GM18520 (cell line): Measurements from ENCODE around the gene PORCN.

Source experiments
- ATAC-seq: cut with Tn5 transposase; IDR thresholded peaks from one replicate; pipeline ENCODE4 v1.9.1; 2021; ENCODE audit not compliant: unreplicated experiment

Gene PORCN

DNA sequence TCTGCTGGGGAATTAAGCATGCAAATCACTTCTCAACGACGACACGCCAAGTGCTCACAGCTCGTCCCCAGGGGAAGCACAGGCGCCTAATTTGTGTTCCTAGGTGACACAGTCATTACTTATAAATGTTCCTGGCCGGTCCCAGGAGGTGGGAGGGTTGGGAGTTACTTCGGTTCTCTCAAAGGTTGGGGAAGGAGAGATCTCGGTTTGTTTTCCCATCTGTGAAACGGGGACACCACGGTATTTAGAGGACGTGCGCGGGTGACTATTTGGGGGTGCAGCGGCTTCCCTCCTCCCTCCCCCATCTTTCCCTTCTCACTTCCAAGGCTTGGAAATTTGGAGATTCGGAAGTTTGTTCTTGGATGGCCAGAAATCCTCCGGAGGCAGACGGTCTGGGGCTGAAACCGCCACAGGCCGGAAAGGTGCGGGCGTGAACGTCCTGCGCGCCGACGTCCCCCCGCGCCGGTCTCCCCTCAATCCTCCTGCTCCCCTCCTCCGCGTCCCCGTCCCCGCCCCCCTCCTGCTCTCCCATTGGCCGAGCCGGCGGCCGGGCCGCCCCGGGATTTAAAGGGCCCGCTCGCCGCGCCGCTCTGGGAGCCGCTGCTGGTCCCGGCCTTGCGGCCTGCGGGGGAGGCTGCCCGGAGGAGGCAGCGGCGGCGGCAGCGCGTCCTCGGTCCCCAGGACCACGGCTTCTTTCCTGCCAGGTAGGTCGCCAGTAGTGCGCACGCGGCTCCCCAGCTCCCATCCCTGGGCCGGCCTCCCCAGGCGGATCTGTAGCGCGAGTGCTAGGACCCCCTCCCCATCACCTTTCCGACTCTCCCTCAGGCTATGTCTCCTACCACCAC is at the start of gene PORCN:
Gene PORCN, plus strand, starts transcription at position 593 of the 845 bp plus-strand sequence. CDS start 829 bp downstream, outside the sequence.
- no peak for ATAC-seq

DNA sequence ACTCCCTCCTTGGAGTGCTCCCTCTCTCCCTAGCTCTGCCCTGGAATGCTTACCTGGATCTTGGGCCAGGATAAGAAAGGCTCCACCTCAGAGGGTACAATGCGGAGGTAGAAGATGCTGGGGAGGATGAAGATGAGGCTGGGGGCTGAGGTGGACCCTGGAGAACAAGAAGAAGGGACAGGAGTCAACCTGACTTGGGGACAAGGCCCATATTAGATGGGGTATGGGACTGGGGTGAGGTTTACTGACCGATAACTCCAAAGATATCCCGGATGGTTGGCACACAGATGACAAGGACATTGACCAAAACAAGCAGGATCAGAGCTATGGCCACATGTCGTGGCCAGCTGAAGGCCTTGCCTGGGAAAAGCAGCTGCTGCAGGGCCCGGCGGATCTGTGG is 49.3 kb upstream of the PORCN start:
- no peak for ATAC-seq

DNA sequence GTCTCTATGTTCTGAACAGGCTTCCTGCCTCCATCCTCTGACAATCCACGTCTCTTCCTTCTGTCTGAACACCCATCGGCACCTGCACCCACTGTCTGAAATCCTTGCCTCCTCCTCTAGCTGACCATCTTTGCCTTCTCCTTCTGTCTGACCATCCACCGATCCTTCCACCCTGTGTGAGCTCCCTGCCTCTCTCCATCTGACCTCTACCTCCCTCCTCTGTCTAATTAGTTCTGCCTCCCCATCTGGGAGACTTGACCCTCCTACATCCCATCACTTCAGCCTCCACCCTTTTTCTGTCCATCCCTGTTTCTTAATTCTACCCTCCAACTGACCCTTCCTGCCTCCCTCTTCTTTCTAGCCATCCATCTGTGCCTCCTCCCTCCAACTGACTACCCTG is 48.8 kb upstream of the PORCN start:
- ATAC-seq: no peak

DNA sequence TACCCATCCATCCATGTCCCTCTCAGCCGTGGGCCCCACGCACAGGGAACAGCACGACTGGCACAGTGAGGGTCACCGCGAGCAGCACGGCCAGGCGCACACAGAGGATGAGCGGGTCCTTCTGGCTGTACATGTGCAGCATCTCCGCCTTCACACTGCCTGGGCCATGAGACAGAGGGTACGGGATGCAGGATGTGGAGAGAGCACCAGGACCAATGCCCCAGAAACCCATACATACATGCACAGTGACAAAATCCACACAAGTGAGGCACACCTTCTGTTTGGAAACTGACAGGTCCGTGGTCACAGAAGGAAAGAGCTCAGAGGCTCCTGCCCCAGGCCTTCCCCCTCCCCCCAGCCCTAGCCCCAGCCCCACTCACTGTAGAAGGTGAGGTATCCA is 48.2 kb upstream of the PORCN start:
- no peak for ATAC-seq

DNA sequence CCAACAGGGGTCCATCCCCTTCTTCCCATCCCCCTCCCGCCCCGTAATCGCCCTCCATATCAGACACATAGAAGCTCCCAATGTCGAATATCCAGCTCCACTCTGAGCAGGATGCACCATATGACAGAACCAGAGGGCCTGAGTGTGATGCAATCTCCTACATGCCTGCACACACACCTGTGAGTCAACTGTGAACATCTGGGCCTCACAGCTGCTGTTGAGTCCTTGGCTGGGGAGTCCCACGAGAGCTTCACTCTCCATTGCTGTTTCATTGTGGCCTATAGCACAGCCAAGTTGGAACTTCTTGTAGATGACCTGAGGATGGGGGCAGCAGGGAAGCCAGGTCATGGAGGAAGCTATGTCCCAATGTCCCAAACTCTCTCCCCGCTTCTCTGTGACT is 47.0 kb upstream of the PORCN start:
- no peak for ATAC-seq

DNA sequence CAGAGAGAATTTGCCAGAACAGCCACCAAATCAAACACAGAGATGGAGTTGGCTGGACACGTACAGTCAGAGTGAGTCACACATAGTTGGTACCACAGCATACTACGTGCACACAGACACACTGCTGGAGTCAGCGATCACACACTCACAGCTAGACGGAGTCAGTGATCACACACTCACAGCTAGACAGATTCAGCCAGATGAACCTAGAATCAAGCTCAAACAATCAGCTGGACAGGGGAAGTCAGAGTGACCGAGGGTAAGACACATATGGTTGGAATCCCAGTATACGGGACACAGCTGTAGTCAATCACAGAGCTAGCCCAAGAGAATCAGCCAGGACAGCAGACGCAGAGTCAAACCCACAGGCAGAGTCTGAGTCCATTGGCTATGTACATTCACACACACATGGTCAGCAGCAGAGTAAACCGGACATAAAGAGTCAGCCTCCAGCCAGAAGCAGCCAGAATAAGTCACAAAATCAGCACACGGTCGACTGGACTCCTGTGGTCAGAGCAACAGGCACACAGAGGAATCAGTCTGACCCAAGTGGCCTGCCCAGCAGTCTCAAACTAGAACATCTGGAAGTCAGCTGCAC is 43.4 kb upstream of the PORCN start:
- no peak for ATAC-seq

DNA sequence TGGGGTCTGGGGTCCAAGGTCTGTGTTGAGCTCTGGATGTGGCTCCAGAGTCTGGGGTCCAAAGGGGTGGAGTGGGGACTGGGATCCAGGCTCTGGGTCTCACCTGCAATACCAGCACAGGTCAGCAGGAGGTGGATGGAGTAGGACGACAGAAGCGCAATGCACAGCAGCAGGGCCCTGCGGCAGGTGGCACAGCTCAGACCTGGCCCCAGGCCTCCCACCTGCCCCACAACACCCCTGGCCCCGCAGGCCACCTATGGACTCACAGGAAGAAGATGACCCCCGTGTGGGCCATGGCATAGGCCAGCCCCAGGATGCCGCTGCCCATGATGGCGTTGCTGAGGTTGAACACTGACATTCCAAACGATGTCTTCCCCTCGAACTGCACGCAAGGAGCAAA is 42.1 kb upstream of the PORCN start:
- no peak for ATAC-seq

DNA sequence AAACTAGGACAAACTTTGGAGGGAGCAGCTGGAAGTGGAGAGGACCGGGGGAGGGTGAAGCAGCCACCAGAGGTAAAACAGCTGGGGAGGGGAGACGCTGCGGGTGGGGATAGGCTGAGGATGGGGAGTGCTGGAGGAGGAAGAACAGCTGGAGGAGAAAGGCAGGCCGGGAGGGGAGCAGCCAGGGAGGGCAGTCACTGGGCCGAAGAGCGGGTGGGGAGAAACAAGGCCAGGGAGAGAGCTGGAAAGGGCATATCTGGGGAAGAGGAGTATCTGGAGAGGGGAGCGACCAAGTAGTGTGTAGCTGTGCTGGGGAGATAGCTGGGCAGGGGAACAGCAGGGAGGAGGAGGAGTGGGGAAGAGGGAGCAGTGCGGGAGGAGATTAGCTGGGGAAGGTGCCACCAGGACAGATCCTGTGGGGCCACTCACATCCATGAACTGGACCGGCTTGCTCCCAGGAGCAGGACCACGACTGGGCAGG is 41.5 kb upstream of the PORCN start:
- no peak for ATAC-seq

DNA sequence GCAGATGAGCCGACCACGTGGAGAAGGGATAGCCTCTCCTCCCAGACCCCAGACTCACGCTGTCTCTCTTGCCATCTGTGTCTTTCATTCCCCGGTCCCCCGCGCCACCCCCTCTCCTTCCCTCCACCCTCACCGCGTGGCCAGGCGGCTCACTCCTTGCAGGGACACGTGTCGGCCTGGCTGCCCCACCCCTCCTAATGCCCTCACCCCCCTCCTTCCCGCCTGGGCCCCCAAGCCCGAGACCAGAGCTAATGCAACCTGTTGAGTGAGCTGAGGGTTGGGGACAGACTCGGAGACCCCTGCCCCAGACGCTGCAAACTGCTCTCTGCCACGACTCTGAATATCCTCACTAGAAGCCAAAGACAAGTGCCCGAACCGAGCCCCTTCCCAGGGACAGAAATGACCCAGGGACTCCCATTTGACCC is 40.5 kb upstream of the PORCN start:
- no peak for ATAC-seq

DNA sequence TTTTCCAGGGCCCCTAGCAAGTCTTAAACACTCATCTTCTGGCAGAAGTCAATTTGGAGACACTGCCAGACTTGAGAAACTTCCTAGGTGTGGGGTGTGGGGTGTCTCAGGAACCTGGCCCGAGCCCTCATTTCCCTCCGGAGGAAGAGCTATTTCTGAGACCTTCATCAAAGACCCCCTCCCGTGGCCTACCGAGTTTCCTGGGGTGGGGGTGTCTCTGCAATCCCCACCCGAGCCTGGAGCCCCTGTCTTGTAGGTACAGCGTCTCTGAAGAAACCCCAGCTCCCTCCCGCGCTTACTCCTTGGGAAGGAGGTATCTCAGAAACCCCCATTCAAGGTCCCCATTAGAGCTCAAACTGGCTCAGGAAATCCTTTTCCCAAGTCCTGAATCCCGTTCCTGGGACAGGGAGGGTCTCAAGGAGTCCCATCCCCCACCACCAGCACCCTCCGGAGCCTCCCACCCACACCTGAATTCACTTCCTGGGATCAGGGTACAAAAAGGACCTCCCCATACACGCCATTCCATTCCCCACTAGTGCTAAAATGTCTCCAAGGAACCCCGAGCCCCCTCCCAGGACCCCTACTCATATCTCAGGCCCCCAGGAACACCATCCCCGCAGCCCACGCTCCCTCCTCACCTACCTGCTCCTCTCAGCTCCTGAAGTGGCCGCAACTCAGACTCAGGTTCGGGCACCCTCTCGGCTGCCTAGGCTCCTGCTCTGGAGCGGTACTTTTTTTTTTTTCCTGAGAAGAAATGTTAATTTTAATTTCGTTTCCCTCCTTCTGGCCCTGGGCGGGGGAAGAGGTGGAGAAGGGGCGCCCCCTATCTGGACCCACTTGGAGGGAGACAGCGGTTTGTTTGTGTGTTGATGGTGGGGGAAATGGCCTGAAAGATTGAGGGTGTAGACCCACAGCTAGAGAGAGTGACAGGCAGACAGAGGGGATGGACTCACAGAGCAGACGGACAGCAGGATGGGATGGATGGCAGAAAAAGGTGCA is 39.8 kb upstream of the PORCN start:
- no peak for ATAC-seq

DNA sequence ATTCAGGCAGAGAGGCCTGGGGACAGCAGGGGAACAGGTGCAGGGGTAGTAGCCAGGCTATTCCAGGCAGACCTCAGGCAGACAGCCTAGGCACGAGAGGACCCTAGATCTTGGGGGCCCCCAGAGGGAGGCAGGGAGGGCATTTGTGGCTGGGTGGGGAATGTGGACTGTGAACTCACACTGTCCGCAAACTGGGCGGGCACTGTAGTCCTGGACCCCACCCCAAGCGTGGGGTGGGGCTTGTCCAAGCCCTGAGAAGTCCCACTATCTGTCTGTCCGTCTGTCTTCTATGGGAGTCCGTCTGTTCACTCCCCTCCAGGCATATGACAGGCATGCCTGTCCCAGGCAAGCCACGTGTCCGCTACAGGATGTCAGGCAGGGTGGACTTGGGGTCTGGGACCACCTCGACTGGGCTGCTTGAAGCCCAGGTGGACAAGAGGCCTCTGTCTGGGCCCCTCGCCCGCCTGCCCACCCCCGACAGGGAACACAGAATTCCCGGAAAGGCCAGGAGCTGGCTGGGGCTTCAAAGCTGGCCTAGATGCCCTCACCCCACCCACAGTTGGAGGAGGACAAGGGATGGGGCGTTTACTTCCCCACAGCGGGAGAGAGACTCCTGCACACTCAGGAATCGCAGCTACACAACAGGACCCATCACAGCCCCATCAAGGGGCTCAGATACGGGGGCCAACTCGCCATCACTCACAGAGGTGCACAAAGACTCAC is 38.5 kb upstream of the PORCN start, which contains the start of gene SLC38A5:
Gene SLC38A5, minus strand, starts transcription at position 151 of the 723 bp plus-strand sequence. CDS start 2,336 bp downstream, outside the sequence.
- no peak for ATAC-seq

DNA sequence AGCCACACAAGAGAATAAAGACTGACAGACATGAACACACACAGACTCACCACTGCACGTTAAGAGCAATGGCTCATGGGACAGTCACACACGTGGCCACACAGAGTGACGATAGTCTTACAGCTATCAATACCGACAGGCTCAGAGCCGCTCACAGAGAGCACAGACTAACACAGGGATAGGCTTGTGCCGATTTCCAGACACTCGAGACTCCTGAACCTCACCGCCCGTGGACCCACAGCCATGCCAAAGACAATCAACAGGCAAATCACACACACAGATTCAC is 38.0 kb upstream of the PORCN start:
- ATAC-seq: no peak

DNA sequence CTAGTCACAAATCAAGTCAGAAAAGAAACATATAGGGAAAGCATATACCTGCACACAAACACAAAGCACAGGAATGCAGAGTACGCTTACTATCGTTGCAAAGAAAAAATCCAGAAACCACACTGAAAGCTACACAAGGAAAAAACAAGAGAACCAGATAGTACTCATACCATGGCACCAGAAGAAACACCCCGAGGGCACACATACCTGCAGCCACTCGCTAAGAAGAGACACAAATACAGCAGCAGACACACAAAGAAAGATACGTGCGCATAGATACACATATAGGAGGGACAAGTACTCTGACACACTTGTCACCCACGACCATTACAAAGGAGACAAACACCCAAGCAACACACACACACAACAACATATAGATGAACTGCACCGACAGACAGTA is 37.3 kb upstream of the PORCN start:
- no peak for ATAC-seq

DNA sequence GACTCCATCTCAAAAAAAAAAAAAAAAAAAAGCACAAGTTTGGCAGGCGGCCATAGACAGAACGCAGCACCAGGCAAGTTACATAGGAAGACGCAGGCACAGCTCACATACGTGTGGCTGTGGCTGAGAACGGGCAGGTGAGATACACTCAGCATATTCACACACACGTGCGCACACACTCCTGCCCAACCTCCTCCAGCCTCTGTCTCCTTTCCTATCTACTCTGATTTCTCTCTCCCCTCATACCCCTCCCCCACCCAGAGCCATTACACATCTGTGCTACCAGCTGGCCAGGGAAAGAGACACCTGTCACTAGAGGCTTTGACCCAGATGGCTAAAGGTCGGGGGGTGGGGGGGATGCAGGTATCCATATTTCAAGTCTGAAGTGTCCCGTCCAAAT is 36.6 kb upstream of the PORCN start:
- no peak for ATAC-seq

DNA sequence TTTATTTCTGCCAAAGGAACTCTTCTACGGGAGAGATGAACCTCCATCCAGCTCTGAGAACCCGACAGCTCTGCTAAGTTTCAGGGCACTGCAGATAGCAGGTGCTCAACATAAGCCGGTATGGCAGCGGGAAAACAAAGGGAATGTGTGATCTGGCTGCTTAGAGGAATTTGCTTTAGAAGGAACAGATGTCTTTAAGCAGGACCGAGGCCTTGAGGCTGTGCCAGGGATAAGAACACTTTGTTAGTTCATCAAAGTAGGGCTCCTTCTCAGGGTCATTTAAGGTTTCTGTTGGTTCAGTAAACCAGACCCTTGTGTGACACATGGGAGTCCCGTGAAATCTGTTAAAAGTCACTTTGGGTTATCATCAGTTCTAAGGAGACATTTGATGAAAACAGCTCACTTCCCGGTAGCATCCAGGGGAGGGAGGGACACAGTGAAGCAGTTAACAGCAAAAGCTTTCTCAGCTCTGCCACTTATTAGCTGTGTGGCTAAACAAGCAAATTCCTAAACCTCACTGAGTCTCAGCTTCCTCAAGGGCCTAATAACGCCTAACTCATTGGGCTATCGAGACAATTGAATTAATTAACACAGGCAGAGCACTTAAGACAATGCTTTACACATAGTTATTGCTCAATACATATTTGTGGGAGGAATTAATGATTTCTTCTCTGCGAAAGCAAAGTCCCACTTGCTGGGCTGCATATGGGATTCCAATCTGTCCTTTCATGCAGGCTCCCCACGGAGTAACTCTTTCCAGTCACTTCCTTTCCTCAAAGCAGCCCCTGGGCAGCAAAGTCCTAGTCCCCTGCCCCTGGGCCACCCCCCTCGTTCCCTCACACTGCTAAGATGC is 35.7 kb upstream of the PORCN start:
- ATAC-seq: no peak

DNA sequence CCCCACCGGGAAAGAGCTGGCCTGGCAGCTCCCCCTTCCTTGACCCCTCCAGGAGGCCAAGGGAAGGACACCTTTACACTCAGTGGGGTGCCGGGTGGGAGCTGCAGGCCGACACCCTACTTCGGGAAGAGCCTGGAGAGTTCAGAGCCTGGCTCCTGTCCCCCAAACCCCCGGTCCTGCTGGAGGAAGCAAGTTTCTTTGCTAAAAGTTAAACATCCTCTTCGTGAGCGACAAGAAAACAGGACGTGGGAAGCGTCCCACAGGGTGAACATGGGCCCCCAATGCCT is 35.1 kb upstream of the PORCN start:
- ATAC-seq: no peak

DNA sequence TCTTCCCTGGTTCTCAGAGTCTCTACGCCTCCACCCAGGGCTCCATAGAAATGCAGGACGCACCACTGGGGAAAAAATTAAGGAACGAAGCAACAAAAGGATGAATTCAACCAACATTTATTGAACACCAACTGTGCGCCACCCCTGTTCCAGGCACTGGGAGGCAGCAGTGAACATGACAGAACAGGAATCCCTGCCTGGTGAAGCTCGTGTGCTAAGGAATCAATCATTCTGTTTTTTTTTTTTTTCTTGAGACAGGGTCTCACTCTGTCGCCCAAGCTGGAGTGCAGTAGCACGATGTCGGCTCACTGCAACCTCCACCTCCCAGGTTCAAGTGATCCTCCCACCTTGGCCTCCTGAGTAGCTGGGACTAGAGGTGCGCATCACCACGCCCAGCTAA is 34.7 kb upstream of the PORCN start:
- ATAC-seq: no peak

DNA sequence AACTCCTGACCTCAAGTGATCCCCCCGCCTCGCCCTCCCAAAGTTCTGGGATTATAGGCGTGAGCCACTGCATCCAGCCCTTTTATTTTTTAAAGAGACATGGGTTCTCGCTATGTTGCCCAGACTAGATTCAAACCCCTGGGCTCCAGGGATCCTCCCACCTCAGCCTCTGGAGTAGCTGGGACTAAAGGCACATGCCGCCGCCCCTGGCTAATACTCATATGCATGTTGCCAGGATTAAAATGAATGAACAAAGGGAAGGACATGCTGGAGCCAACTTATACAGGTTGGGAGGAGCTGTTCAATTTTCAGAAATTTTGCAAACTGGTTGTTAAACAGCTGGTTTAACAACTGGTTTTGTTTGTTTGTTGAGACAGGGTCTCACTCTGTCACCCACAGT is 34.2 kb upstream of the PORCN start:
- no peak for ATAC-seq

DNA sequence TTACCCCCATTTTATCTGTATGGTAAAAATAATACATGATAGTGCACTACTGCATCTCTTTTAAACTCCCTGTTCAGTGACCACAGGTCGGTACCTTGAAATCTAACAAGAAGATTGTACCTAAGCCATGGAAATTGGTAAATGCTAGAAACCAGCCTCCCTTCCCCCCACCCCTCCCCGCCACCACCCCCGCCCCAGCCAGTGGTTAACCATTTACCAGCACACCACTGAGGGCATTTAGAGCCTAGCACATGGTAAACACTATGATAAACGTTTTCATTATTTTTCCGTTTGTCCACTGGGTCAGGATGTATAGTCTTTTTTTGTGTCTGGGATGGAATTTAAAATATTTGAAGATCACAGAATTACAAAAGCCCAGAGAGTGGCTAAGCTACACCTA is 33.5 kb upstream of the PORCN start:
- ATAC-seq: no peak
